GM20000 (cell line): ENCODE results near the gene RABIF.

Source experiments
- DNase-seq: peaks from one replicate; pipeline ENCODE4 v3.0.0; 2012; ENCODE audit warnings: low spot score
- TF ChIP-seq, protein P1 (sequence below): IDR thresholded peaks from 2 replicates; pipeline ENCODE4 v1.5.1; 2012; ENCODE audit warnings: mild to moderate bottlenecking, control low read depth; ENCODE audit errors: extremely low read depth, missing control alignments

RABIF gene

DNA sequence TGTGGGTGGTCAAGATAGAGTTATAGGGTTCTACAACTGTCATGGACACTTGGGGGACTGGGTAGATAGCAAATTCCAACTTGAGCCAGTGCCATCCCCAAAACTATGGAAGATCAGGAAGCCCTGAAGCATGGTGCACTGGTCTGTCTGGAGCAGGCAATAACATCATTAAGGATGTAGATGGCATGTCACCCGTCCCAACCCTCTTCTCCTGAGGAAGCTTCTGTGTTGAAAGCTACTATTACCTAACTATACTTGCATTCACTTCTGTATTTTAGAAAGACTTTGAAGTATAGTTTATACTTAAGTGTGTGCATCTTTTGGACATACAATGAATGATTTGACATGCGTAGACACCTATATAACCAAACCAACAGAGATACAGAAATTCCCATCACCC lies 32.9 kb downstream of the RABIF start:
- TF ChIP-seq, protein P1, sequence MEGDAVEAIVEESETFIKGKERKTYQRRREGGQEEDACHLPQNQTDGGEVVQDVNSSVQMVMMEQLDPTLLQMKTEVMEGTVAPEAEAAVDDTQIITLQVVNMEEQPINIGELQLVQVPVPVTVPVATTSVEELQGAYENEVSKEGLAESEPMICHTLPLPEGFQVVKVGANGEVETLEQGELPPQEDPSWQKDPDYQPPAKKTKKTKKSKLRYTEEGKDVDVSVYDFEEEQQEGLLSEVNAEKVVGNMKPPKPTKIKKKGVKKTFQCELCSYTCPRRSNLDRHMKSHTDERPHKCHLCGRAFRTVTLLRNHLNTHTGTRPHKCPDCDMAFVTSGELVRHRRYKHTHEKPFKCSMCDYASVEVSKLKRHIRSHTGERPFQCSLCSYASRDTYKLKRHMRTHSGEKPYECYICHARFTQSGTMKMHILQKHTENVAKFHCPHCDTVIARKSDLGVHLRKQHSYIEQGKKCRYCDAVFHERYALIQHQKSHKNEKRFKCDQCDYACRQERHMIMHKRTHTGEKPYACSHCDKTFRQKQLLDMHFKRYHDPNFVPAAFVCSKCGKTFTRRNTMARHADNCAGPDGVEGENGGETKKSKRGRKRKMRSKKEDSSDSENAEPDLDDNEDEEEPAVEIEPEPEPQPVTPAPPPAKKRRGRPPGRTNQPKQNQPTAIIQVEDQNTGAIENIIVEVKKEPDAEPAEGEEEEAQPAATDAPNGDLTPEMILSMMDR, result no peak
- DNase-seq, result no peak

DNA sequence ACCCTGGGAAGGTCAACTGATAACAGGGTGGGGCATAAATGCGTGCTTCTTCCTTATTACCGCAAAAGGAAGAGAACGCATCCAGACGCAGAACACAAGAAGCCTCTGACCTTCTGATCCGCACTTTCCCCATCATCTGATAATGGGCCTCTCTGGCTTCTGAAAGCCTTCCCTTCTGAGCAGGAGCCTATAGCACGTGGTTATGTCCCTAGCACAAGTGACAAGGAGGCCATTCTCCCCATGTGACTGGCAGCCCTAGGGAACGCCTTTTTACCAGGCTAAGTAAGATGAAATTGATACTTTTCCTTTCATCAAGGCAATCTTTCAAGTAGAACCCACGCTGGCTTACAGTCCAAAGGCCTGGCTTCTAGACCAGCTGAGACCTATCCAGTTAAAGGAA lies 34.2 kb downstream of the RABIF start:
- TF ChIP-seq, protein P1, result no peak
- DNase-seq, result no peak

DNA sequence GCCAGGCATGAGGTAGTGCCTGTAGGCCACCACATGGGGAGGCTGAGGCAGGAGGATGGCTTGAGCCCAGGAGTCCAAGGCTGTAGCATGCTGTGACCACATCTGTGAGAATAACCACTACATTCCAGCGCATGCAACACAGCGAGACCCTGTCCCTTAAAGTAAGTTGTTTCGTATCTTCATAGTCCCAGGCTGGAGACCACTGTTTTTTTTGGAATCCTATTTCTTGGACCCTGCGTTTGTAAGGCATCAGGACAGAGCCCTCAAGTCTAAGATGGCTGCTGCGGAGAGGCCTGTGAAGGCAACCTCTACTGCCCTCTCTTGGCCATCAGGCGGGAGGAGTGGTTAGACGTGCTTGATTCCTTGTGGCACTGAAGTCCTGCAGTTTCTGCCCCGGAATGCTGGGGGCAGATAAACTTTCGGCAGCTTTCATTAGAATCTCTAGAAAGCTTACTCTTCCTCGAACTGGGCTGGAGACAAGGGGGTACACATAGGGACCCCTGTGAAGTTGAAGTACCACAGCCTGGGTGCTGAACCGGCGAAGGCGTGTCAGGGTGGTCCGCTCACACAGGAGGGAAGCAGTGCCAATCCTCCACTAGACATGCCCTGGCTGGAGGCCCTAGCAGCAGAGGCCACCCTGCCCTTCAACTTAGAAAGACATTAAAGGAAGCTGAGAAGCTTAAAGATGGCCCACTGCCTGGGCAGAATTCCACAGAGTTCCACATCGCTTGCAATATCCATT lies 36.6 kb downstream of the RABIF start:
- peak; percentile 74 for DNase-seq
- TF ChIP-seq, protein P1, result peak; percentile 34

DNA sequence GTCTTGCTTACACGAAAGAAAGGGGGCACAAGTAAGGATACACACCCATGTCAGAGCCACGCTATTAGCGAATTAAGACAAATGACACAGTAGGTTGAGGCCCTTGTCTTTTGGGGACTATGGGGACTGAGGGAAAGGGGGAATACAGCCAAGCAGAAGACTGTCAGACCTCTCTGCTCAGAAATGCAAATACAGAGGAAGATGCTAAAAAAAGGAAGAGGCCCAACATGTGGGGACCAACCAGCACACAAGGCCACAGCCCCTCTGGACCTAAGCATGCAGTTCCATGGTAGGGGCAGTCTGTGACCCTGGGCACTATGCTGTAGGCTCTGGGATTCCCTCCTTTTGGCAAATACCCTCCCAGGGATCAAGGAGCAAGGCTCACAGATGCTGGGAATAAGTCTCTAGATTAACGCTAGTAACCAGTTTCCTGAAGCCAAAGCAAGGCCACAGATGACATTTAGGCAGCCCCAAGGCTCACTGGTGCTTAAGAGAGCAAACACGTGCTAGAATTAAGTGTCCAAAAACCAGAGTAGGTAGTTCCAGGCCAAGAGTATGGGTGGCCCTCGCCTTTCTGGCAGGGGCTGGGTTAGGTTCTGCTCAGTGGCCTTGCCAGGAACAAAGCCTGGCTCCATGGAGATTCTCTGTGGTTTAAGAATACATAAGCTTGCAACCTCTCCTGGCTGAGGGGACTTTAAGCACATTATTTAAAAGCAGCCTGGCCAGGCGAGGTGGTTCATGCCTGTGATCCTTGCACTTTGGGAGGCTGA lies 38.2 kb downstream of the RABIF start:
- DNase-seq, result no peak
- TF ChIP-seq, protein P1, result no peak

DNA sequence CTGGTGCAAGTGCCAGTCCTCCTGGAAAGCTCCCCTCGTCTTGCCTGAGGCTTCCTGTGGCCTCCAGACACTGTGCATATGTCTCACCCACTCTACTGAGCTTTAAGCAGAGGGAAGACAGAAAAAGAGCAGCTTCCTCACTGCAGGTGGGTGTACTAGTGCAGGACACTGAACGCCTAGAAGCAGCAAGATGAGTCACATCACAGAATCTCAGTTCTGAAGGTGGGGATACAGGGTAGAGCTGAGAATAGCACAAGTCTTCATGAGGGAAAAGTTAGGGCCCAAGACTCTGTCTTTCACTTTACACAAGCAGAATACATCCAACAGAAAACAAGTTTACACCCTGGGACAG lies 40.8 kb downstream of the RABIF start:
- TF ChIP-seq, protein P1, result no peak
- peak; percentile 74 for DNase-seq

DNA sequence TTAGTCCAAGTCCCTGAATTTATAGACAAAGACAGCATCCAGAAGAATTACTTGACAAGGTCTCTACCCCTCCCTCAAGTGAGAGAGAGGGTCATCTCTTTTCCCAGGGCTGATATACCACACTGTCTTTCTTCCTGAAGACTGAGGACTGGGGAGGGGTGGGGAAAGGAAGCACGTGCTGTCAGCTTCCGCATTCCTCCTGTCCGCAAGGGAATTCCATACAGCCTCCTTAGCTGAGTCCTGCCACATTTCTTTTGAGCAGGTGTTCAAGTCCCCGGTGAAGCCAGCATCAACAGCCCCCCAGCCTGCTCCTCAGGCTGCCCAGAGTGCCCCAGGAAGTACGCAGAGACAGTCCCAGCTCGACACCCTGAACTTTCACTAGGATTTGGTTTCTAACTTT lies 44.0 kb downstream of the RABIF start:
- TF ChIP-seq, protein P1, result no peak

DNA sequence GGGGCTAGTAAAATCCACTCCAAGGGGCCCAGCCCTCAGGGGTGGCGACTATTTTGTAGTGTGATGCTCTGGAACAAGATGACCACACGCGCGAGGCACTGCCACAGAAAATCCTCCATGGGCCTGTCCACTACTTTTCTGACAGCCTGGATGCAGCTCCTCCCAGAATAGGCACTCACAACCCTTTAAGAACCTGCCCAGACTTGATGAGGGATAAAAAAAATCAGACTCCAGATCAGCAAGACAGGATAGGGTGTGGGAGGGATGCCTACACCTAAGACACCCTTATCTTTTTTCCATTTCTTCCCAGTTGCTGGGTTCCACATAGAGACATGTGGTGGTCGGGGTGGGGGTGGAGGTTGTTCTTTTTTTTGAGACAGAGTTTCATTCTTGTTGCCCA lies 44.7 kb downstream of the RABIF start:
- TF ChIP-seq, protein P1, result no peak
- DNase-seq, result no peak

More for the DNA sequence above, 44.0 kb downstream of the RABIF start:
- DNase-seq, result no peak
